Measurements from ENCODE around the gene RBMS3.

Gene RBMS3

DNA sequence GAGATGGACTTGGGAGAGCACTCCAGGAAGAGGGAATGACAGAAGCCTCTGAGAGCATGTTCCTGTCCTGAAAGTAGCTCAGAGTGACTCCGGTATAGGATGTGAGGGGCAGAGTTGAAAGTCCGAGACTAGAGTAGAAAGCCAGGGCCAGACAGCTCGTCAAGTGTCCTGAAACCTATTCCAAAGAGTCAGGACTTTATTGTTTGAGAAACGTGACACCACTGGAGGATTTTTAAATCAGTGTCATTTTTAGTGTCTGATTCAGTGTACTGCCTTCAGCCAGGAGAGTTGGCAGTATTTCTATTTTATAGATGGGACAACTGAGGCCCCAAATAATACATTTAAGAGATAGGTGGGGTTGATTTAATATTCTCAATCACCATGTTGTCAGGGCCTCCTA, 1.6 kb upstream of the RBMS3 start:
- DNase-seq: no peak

DNA sequence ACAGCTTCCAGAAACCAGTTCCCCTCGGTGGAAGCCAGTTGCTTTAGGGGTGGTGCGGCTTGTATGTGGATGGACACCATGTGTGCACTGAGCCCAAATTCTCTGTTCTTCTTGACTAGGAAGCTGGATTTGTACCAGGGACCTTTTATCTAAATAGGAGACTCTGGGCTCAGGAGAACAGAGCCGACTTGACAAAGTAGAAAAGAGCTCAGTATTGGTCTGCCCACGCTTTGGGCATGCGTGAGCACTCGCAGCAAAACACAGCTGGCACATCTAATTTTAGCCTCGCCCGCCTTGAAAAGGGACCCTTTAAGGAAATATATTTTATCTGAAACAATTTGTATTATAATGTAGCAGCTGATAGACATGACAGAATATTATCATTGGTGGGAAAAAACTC, 1.1 kb upstream of the RBMS3 start:
- no peak for DNase-seq

DNA sequence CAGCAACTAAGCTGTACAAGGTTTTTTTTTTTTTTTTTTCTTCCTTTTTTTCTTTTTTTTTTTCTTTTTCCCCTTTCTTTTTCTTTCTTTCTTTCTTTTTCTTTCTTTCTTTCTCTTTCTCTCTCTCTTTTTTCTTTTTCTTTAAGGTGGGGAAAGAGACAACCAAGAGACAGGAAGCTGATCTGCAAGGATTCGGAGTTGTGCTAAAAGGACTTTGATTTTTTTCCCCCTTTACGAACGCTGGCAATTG, 148 bp downstream of the RBMS3 start:
- DNase-seq: no peak

DNA sequence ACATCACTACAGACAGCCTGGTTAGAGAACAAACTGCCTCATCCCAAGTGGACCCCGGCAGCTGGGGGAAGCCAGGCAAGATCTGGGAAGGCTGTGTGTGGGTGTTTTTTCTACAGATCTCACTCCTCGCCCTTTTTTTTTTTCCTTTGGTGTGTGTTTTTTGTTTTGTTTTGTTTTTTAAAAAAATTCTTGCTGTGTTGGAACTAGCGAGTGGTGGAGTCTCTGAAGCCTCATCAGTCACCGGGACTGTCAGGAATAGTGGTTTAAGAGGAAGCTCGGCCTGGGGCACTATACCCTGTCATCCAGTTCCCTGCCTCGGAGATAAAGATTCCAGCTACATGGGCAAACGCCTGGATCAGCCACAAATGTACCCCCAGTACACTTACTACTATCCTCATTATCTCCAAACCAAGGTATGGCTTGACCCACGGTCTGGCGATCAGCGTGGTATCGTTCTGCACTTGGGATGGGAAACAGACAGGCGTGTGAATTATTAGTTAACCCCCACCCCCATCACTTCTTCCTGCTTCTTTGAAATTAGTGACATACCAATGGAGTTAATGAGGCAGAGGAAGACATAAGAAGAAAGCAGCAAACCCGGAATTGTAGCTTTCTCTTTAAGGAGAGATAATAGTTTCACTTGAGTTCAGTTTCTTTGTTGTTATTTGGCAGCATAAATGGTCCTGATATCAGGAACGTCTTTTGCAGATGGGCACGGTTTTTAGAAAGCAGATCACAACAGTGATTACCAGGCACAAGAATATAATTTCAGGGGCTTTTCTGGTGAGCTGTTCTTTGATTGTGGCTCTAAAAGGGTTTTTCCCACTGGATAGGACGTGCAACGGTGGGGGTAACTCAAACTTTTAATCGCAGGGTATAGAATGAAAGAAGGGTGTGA, 722 bp downstream of the RBMS3 start:
- DNase-seq: peak; percentile 2

DNA sequence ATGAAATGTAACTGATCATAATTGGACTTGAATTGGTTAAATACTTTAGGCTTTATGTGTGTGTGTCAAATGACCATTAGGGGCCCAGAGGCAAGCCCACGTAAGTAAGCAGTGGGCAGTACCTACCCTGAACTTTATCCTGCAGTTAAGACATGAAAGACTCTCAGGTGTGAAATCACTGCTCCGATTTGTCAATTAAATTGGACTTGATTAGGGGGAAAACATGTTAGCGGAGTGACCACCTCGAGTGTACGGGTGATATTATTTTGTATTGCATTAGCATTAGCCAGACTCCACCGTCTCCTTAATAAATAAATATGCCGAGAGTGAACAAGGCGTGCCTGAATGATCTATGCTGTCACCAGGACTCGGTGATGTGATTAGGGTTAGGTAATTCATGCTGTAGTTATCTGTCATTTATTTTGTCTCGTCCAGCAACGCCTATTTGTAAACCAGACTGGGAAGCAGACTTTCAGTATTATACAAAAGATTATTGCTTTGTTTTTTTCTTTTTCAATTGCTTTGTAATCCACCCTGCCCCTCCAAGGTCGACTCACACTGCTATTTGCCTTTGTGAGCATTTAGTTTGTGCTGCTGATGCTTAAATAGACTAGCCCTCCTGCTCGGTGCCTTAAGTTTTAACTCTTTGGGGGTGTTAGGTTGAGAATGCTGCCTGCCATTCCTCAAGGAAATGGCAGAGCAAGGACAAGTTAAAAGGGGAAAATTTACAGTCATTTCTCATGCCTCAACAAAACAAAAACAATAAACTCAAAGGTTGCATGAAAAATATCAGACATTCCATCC, 1.8 kb downstream of the RBMS3 start:
- no peak for DNase-seq

DNA sequence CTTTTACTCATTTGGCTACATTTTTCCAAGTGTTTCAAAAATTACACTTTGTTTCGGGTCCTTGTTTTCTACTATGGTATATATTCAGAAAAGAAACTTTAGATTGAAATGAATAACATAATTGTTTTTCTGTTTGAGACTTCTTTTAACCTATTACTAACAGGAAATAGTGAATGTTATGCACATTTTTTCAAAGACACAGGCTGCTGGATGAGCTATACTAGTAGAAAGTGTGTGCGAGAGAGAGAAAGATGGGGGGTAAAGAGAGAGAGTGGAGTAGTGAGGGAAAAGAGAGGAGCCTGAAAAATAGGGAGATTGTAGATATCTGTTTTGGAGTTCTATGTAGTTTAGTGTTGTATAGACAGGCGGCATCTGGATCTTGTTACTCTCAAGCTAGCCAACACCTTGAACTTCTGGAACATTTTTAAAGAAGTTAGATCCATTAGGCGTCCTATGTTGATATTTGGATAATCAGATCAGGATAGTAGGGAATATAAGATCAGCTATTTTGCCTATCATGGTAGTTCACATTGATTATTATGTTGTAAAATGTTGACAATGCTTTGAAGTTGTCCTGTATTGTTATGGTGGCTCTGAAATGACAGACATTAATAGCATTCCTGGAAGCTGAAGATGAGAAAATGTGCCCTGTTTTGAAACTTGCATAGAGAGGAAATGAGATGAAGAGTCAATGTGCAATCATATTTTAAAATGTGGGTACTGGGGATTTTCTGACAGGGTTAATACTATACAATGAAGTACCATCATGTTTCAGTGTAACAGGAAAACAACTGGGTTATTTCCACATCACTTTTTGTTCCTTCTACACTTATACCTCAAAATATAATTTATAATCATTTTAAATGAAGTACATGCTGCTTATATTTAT, 2.6 kb downstream of the RBMS3 start:
- DNase-seq: no peak

DNA sequence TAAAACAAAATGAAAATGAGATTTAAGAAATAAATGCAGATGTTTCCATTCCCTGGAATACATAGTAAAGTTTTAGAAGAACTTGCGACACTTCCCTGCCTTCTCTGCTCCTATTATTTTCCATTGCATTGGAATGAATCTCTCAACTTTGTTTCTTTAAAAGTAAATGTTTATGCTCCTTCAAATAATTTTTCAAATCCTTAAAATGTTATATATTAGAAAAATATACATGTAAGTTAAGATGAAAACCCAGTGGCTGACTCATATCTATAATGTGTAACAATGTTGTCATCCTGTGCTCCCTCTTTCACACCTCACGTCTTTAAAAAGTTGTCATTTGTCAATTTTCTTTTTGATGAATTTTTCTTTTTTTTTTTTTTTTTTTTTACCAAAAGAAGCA, 3.6 kb downstream of the RBMS3 start:
- DNase-seq: no peak

DNA sequence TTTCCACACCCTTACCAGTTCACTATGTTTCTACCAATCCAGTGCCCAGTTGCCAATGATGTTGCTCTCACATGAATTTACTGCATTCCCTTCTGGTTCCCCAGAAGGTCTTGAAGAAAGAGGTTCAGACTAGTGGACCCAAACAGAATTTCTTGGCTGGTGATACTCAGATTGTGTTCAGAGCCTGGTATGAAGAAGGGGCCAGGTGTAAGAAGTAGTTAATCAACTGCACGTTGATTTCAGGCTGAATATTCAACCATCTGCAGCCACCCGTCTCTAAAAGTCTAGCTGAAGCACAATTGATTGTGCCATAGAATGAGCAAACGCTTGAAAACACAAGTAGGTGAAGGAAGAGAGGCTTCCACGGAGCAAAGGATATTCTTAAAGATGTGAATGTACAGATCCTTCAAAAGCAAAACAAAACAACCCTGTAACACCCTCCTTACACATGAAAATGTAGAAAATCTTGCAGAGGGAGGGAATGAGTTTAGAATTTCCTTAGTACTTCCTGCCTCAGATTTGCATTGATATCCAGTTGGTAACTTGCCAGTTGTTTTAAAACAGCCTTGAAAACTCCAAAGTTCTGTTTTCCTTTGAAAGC, 4.7 kb downstream of the RBMS3 start:
- no peak for DNase-seq

DNA sequence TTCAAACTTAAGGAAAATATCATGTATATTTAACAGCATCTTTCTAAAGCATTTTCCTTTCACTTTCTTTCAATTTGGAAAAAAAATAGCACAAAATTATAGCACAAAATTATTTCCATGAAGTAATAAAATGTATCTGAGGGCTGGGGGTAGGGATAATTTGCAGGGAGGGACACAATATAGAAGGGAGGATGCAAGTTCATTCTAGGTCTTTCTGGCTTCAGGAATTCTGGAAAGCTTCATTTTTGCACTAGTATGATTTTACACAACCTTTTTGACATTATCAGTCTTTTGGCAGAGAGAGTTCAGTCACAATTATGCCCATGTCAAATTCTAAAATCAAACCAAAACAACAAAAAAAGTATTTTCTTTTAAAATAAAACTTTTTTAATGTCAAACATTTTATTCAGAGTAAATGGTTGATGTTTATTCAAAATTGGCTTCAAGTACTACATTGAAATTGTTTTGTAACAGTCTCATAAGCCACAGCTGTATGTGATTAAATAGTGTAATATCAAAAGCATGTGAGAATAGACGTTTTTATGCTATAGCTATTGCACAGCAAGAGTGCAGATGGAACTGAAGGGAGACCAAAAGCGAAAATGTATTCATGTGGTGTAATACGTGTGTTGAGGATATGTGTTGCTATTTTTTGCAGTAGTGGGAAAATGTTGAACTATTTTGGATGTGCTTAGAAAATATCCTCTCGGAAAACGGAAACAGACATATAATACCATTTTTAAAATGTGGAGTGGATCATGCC, 5.8 kb downstream of the RBMS3 start:
- DNase-seq: no peak

DNA sequence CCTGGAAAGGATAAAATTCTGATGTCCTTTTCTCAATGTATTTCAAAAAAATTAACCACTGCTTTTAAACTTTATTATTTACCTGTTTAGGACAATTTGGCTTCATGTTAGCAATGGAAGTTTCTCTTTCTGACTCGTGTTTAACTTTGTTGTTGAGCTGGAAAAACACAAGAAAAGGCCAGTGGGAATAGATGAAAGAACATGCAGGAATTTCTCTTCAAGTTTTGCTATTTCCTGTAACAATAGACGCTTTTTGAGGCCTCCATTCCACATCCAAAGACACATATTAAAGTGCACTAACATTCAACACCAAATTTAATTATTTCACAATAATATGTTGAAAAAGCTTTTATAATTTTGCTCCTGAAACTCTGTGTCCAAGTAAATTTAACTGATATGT, 9.7 kb downstream of the RBMS3 start:
- DNase-seq: no peak

DNA sequence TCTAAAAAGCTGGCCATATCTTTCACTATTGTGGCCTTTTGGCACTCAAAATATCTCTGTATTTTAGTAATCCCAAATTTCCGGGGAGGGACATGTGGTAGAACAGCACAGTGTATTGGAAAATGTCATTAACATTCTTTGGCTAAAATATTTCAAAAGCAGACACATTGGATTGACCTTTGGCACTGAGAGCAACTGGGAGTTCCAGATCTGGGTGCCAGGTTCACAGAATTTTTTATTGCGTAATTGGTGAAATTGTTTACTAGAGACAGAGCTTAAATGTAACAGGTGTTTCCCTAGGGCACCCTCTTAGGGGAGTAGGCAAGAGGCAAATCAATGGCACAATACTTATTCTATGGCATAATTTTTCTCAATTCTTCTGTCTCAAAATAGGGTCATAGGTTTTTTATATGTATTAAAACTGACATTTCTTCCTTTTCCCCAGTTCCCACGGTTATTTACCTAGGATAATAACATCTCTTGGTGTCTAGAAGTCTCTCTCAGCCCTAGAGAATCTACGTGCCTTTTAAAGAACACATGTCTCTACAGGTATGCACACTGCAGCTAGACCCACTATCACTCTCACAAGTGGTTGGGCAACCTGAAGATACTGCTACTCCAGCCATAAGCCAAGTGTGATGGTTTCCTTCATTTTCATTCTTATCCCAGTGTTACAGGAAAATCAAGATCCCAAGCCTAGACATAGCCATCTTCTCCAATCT, 10.6 kb downstream of the RBMS3 start:
- DNase-seq: no peak

DNA sequence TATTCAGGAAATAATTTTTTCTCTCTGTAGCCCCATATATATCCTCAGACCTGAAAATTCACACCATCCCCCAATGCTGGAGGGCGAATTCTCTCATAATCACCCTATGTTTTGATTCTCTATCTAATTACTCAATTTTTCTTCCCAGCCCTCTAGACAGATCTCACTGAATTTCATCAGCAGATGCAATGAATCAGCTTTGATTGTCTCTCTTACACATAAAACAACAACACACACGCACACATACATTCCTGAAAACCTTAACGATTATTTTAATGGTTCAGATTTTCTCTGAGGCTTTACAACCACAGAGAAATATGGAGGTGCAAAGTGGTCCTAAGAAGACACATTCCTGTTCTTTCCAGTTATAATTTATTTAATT, 11.1 kb downstream of the RBMS3 start:
- DNase-seq: no peak

DNA sequence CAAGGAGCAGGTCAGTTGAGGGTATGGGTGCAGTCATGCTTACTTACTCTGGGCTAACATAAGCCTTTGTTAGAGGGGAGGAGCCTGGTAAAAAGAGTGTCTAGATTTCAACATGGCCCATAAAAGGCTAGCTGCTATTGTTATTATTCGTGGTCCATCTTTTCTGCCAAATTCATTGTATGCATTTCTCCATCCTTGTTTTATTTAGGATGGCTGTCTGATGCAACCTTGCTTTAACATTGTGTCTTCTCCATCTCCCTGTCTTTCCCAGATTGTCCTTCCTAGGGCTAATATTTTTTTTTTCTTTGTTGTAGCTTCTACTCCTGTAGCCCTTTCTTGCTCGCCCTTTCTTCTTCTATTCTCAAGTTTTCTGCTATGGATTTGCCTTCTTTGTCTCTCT, 12.6 kb downstream of the RBMS3 start:
- DNase-seq: no peak

DNA sequence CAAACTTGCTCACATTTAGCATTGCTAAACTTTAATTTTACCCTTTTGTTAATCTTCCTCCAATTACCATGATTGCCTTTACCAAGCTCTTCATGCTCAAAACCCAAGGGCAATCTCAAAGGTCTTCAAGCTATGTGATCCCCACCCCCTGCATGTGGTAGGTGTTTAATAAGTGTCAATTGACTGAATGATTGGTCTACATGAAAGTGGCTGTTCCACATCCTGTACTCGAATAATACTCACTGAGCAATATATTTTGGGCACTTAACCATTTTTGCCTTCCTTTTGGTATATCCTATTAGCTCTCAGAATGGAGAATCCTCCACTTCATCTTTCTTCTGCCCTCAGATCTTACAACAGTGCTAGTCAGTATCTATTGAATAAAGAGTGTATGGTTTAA, 17.1 kb downstream of the RBMS3 start:
- DNase-seq: no peak

DNA sequence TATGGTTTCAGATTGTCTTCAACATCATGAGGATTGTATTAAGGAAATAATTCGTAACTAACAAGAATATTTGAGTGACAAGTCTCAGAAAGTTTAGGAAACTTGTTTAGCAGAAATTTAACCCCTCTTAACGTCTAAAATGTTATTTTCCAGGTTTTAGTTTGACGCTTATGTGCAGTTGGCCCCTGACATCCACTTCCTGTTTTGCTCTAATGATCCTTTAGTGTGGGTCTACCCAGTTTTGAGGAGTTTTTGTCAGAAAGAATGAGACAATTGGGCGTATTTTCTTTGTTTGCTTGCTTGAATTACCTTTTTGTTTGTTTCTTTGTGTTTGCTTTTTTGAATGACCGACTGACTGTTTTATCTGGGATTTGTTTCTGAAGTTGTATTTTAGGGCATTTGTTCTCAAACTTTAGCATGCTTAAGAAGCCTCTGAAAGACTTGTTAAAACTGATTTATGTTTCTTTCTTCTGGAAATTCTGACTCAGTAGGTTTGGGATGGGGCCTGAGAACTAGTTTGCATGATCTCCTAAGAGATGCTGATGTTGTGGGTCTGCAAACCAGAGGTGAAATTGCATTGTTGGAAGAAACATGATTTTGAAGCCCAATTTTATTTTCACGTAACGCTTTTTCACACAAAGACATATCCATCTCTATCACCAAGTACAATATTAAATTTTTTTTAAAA, 20.6 kb downstream of the RBMS3 start:
- DNase-seq: no peak

DNA sequence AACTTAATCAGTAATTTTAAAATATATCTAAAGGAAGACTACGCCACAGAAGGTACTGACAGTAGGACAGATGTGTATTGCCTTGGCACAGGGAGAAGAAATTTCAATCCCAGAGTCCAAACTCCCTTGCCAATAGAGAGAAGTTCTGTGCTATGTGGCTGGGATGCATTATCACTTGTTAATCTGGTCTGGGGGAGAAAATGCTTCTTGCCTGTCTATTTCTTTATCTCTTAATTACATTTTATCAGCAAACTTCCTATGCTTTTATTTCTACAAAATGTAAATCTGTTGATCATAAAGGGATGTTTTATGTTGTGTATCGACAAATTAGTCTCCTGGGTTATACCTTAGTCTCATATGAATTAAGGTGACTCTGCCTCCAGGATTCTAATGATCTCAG, 21.7 kb downstream of the RBMS3 start:
- no peak for DNase-seq

DNA sequence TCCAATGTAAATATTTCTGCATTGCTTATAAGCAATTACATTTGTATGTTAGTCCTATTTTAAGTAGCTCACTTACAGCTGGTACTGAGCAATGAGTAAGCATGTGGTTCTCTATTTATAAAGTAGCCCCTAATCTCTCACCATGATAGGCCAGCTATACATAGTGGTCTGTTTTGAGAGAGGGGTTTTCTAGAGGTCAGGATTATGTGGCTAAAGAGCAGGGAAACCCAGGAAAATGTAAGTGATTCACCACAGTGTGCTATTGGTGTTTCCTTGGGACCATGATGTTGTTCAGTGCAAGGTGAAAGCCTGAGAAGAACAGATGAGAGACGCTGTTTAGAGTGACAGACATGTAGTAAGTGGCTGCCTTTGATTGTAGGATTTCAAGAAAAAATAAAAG, 26.4 kb downstream of the RBMS3 start:
- DNase-seq: no peak

DNA sequence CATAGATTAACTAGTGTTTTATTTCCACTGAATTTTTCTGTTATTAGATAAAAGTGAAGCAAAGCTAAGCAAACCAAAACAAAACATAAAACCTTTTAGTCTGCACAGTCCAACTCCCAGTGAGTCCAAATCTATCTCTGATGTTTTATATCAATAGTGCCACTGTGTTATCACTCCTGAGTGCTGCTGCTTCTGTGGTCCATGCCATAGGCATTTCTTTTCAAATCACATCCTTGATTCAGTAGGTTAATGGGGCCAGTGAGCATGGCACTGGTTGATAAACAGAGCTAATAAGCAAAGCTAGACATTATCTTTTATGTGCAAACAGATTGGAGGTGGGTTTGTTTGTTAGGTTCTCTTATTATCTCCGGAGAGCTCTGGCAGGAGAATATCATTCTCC, 30.0 kb downstream of the RBMS3 start:
- no peak for DNase-seq

DNA sequence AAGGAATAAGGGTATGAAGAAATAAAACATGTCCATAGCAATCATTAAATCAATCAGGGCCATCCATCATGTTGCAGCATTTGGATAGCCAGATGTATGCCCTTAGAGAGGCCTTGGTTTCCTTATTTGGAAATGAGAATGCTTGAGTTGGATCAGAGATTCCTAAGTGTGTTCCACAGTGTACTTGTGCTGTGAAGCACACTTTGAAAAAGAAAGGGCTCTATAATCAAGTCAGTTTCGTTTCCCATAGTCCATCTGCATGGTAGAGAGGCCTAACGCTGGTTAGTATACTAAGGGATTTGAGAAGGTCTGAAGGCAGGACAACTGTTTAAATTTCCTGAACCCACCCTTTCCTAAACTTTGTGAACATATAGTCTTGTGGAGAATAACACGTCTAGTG, 30.9 kb downstream of the RBMS3 start:
- DNase-seq: no peak

DNA sequence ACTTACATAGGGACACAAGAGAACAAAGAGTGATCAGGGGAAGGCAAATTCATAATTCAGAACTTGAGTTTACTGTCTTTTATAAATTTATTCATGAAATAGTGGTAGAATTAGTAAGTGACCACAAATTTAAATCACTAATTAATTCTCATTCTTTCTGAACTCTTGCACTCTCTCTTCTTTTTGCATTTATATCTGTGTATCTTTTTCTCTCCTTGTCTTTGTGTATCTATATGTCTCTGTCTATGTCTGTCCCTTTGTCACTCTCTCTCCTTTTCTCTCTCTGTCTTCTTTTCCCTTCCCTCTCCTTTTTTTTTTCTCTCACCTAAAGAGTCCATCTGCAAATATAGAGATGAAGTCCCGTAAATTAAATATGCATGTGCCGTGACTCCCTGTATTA, 31.5 kb downstream of the RBMS3 start:
- no peak for DNase-seq

DNA sequence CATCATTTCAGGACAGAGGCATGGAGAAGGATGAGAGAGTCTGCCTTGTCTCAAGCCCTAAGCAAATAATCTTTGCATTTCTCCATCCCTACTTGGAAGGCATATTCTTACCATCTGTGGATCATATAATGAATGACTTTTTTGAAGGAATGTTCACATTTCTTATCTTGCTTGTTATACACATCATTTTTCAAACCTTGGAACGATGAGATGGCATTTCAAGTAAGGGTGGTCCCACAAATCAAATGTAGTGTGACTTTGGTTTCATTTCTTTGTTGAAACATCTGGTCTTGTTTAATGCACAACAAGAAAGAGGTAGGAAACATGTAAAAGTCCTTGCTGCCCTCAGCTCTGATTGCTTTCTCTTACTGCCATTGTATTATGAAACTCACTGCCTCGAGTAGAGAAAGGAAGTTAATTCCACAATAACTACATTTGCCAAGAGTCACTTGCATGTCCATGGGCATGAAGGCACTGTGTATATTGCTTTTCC, 32.1 kb downstream of the RBMS3 start:
- DNase-seq: no peak
